ENCODE results near the gene GRID1.
"Not testable (repeated sequence)": the region's sequence is repeated elsewhere in the genome, so short reads cannot be mapped to it uniquely, and the experiment has no call there.

GRID1 gene

GRCh38 chr10:86049442-86049841 is 317.2 kb downstream of the GRID1 start:
- DNase-seq = no peak

- DNase-seq = no peak
Observed at GRCh38 chr10:86048973-86049372, 317.6 kb downstream of the GRID1 start.

GRCh38 chr10:86048571-86048970 is 318.0 kb downstream of the GRID1 start:
- DNase-seq = no peak

GRCh38 chr10:86047588-86047987 is 319.0 kb downstream of the GRID1 start:
- DNase-seq = no peak

GRCh38 chr10:86046845-86047460 is 319.6 kb downstream of the GRID1 start:
- no peak for DNase-seq

GRCh38 chr10:86045896-86046295 is 320.7 kb downstream of the GRID1 start:
- no peak for DNase-seq

- no peak for DNase-seq
Observed at GRCh38 chr10:86044029-86044428, 322.6 kb downstream of the GRID1 start.

- no peak for DNase-seq
Observed at GRCh38 chr10:86043236-86043635, 323.4 kb downstream of the GRID1 start.

- no peak for DNase-seq
Observed at GRCh38 chr10:86042161-86042560, 324.4 kb downstream of the GRID1 start.

GRCh38 chr10:86041116-86041515 is 325.5 kb downstream of the GRID1 start:
- DNase-seq = no peak

GRCh38 chr10:86038371-86038770 is 328.2 kb downstream of the GRID1 start:
- no peak for DNase-seq

GRCh38 chr10:86037096-86037495 is 329.5 kb downstream of the GRID1 start:
- no peak for DNase-seq

- DNase-seq = no peak
Observed at GRCh38 chr10:86036544-86036831, 330.1 kb downstream of the GRID1 start.

- no peak for DNase-seq
Observed at GRCh38 chr10:86035791-86036543, 330.6 kb downstream of the GRID1 start.

- no peak for DNase-seq
Observed at GRCh38 chr10:86034710-86035109, 331.9 kb downstream of the GRID1 start.

GRCh38 chr10:86033581-86033980 is 333.0 kb downstream of the GRID1 start:
- no peak for DNase-seq

- DNase-seq = not testable (repeated sequence)
Observed at GRCh38 chr10:86032087-86032486, 334.5 kb downstream of the GRID1 start.

GRCh38 chr10:86030312-86030711 is 336.3 kb downstream of the GRID1 start:
- DNase-seq = no peak

- no peak for DNase-seq
Observed at GRCh38 chr10:86027346-86027745, 339.2 kb downstream of the GRID1 start.

GRCh38 chr10:86025509-86025908 is 341.1 kb downstream of the GRID1 start:
- DNase-seq = no peak

- no peak for DNase-seq
Observed at GRCh38 chr10:86024281-86025041, 342.1 kb downstream of the GRID1 start.

GRCh38 chr10:86023931-86024280 is 342.7 kb downstream of the GRID1 start:
- no peak for DNase-seq

GRCh38 chr10:86023336-86023735 is 343.3 kb downstream of the GRID1 start:
- DNase-seq = no peak

- DNase-seq = no peak
Observed at GRCh38 chr10:86022906-86023305, 343.7 kb downstream of the GRID1 start.
